ENCODE results near the gene DSG2. TPM values are rescaled to one million over a fixed set of nuclear protein-coding genes. Genes with fewer than 3 reads are reported as not detected.

Gene DSG2
- total RNA-seq, 2 donors from 2014 or later, result 311 to 330 TPM

DNA sequence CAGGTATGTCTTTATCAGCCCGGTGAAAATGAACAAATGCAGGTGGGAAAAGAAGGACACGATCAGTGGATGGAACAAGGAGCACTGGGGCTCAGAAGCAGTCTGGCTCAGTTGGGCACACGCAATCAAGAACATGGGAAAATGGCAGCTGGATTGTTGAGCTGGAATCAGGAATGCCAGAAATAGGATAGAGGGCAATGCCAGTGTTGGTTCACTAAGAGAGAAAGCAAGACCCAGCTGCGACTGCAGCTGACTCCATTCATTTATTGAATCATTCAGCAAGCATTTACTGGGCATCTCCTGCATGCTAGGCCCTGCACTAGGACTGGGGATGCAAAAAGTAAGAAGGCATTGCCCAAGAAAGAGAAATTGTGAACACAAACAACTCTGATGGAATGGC, 80.1 kb downstream of the DSG2 start:
- intact Hi-C loops (cut with DNase I, micrococcal nuclease), result no loop called here
- no peak for ATAC-seq
- no peak for DNase-seq

DNA sequence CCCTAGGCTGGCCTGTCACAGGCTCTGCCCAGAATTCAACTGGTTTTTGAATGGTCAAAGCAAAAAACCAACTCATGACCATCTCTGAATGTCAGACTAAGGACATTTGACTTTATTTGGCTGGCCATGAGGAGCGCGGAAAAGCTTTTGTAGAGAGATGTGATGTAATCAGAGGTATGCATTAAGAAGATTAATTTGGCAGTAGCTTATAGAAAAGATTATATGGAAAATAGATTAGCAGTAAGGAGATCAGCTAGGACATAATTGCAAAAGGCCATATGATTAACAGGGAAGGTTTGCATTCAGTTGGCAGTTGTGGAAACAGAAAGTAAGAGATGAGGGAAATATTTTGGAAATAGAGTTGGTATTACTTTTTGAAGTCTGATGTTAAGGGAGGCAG, 81.4 kb downstream of the DSG2 start:
- intact Hi-C loops (cut with DNase I, micrococcal nuclease), result no loop called here
- ATAC-seq, result no peak
- no peak for DNase-seq

DNA sequence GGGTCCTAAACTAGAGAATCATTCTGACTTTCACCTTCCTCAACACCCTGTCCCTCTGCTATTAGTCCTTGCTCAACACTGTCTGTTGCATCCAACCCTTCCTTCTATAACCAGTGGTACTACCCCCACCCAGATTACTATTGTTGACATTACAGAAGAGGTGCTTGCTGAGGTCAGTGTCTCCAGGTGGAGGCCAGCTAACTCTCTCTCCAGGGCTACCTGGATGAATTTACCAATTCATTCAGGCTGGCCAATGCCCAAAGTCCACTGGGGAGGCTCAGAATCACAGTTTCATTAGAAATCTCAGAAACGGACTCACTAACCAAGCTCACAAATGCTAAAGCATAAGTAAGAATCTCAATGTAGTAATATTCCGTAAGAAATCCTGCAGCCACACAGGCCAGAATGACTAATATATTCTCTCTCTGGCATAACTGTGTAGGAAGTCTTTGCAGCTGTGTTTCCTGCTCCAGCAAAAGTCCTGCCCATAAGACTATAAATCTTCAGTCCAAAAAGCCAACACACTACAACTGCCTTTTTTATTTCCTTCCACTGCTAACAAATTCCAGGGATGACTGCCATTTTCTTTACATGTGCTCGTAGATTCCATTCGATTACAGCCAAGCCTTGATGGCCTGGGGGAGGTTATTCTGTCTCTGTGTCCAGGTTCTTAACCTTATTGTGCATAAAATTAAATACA, 83.7 kb downstream of the DSG2 start:
- DNase-seq, result no peak
- ATAC-seq, result peak; percentile 83
- intact Hi-C loops (cut with DNase I, micrococcal nuclease), result no loop called here

DNA sequence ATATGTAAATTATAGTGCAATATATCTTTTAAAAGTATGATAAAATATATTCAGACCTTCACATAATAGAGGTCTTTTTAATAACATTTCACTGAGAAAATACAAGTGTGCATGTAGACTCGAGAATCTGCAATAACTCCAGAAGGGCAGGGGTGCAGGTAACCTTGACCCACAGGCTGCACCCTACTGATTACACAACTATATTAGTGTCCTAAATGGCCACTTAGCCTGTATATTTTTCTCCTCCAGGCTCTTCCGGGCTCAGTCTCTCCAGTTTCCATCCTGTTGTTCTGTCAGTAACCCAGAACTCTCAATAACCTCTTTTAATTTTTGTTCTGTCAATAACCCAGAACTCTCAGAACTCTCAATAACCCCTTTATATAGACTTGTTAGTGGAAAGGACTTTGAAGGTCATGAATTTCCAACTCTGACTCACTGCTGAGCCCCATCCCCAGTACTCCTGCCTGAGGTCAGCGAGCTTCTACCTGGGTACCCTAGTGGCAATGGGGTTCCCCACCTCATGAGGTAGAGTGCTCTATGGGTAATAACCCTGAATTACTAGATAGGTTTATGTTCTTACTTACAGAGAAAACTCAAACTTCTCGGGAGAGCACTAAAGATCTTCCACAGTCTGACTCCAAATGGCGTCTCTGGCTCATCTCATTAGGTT, 85.3 kb downstream of the DSG2 start:
- DNase-seq (no peak), ATAC-seq (no peak)
- intact Hi-C loops (cut with DNase I, micrococcal nuclease), result no loop called here

DNA sequence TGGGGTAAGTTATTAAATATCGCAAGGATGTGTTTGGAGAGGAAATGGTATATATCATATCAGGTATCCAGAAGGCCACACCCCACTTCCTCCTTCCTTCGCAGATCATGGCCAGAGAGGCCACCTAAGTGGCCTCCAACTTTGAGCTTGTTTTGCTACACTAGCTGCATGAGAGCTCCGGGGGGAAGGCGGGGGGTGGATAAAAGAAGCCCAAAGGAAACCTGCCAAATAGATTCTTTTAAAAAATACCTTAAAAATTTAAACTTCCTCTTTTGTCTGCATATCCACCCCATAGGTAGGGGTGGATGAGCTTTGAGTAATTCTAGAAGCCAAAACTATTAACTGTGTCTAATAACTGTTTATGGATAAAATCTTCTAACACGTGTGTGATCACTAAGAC, 88.0 kb downstream of the DSG2 start:
- DNase-seq (no peak), ATAC-seq (no peak)
- intact Hi-C loops (cut with DNase I, micrococcal nuclease), result no loop called here

DNA sequence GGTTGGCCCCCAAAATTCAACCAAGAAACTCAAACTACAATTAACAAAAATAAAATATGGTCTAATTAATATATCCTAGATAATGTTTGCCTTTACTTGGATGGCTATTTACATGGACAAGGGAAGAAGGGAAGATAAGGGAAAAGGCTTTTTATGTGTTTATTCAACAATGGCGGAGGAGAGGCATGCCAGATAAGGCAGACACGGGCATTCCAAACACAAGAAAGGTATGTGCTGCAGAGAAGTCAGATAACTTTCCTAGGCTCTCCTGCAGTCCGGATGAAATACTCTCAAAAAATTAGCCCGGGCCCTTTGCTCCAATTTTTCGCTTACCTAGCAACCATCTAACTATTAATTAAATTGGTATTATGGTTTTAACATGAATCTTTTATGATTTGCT, 88.6 kb downstream of the DSG2 start:
- ATAC-seq, result no peak
- DNase-seq, result no peak
- intact Hi-C loops (cut with DNase I, micrococcal nuclease), result no loop called here

DNA sequence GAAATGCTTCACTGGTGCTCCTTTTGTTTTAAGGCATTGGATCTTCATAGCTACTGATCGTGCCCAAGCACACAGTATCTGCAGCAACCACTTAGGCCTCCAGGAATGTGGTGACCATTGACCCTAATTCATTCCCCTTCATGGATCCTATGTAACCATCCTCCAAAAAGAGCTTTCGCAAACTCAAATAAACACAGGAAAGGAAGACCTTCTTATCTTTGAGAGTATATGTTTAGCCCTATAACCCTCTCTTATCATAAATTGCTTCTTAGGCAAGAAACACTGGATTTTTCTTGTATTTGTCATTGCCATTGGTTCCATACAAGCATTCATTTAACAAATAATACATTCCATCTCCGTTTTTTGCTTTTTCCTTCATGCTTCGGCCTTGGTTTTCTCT, 89.6 kb downstream of the DSG2 start:
- intact Hi-C loops (cut with DNase I, micrococcal nuclease), result no loop called here
- no peak for ATAC-seq
- DNase-seq, result no peak

DNA sequence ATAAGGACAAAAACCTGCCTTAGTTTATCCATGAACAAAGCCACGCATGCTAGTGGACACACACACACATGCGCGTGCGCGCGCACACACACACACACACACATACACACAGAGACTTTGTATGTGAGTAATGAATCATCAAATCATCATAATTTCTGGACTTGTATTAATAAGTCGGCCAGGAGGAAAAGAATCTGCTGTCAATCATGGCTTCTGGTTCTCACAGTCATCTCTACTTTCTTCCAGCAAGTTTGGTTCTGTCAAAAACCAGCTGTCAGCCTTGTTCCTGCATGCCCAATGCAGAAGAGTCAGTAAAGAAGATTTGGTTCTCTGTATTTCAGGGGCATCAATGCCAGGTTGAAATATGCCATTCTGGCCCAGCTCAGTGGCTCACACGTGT, 92.6 kb downstream of the DSG2 start:
- ATAC-seq (no peak), DNase-seq (no peak)
- intact Hi-C loops (cut with DNase I, micrococcal nuclease), result no loop called here

DNA sequence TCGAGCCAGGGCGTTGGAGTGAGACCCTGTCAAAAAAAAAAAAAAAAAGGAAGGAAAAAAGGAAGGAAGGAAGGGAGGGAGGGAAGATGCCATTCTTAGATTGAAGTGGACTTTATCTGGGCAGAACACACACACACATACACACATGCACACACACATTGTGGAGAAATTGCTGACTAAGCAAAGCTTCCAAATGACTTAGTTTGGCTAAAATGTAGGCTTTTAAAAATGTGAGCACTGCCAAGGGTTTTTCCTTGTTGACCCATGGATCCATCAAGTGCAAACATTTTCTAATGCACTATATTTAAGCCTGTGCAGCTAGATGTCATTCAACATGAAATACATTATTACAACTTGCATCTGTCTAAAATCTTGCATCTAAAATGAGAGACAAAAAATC, 93.1 kb downstream of the DSG2 start:
- no peak for DNase-seq
- ATAC-seq, result no peak
- intact Hi-C loops (cut with DNase I, micrococcal nuclease), result no loop called here

DNA sequence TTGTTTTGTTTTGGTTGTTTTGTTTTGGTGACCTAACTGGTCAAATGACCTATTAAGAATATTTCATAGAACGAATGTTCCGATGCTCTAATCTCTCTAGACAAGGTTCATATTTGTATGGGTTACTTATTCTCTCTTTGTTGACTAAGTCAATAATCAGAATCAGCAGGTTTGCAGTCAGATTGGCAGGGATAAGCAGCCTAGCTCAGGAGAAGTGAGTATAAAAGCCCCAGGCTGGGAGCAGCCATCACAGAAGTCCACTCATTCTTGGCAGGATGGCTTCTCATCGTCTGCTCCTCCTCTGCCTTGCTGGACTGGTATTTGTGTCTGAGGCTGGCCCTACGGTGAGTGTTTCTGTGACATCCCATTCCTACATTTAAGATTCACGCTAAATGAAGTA, 93.7 kb downstream of the DSG2 start, which contains the start of gene TTR:
Gene TTR, plus strand, starts transcription at position 250 of the 400 bp plus-strand sequence. Its CDS starts 26 bp downstream, at position 276.
- intact Hi-C loops (cut with DNase I, micrococcal nuclease), result no loop called here
- ATAC-seq, result peak; percentile 43
- no peak for DNase-seq

DNA sequence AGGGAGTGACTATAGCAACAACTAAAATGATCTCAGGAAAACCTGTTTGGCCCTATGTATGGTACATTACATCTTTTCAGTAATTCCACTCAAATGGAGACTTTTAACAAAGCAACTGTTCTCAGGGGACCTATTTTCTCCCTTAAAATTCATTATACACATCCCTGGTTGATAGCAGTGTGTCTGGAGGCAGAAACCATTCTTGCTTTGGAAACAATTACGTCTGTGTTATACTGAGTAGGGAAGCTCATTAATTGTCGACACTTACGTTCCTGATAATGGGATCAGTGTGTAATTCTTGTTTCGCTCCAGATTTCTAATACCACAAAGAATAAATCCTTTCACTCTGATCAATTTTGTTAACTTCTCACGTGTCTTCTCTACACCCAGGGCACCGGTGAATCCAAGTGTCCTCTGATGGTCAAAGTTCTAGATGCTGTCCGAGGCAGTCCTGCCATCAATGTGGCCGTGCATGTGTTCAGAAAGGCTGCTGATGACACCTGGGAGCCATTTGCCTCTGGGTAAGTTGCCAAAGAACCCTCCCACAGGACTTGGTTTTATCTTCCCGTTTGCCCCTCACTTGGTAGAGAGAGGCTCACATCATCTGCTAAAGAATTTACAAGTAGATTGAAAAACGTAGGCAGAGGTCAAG, 94.7 kb downstream of the DSG2 start:
- DNase-seq (no peak), ATAC-seq (no peak)
- intact Hi-C loops (cut with DNase I, micrococcal nuclease), result no loop called here

DNA sequence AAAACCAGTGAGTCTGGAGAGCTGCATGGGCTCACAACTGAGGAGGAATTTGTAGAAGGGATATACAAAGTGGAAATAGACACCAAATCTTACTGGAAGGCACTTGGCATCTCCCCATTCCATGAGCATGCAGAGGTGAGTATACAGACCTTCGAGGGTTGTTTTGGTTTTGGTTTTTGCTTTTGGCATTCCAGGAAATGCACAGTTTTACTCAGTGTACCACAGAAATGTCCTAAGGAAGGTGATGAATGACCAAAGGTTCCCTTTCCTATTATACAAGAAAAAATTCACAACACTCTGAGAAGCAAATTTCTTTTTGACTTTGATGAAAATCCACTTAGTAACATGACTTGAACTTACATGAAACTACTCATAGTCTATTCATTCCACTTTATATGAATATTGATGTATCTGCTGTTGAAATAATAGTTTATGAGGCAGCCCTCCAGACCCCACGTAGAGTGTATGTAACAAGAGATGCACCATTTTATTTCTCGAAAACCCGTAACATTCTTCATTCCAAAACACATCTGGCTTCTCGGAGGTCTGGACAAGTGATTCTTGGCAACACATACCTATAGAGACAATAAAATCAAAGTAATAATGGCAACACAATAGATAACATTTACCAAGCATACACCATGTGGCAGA, 97.3 kb downstream of the DSG2 start:
- intact Hi-C loops (cut with DNase I, micrococcal nuclease), result no loop called here
- DNase-seq (no peak), ATAC-seq (no peak)

DNA sequence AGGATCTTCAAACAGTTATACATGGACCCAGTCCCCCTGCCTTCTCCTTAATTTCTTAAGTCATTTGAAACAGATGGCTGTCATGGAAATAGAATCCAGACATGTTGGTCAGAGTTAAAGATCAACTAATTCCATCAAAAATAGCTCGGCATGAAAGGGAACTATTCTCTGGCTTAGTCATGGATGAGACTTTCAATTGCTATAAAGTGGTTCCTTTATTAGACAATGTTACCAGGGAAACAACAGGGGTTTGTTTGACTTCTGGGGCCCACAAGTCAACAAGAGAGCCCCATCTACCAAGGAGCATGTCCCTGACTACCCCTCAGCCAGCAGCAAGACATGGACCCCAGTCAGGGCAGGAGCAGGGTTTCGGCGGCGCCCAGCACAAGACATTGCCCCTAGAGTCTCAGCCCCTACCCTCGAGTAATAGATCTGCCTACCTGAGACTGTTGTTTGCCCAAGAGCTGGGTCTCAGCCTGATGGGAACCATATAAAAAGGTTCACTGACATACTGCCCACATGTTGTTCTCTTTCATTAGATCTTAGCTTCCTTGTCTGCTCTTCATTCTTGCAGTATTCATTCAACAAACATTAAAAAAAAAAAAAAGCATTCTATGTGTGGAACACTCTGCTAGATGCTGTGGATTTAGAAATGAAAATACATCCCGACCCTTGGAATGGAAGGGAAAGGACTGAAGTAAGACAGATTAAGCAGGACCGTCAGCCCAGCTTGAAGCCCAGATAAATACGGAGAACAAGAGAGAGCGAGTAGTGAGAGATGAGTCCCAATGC, 98.3 kb downstream of the DSG2 start:
- ATAC-seq, result no peak
- intact Hi-C loops (cut with DNase I, micrococcal nuclease), result no loop called here
- DNase-seq, result no peak

DNA sequence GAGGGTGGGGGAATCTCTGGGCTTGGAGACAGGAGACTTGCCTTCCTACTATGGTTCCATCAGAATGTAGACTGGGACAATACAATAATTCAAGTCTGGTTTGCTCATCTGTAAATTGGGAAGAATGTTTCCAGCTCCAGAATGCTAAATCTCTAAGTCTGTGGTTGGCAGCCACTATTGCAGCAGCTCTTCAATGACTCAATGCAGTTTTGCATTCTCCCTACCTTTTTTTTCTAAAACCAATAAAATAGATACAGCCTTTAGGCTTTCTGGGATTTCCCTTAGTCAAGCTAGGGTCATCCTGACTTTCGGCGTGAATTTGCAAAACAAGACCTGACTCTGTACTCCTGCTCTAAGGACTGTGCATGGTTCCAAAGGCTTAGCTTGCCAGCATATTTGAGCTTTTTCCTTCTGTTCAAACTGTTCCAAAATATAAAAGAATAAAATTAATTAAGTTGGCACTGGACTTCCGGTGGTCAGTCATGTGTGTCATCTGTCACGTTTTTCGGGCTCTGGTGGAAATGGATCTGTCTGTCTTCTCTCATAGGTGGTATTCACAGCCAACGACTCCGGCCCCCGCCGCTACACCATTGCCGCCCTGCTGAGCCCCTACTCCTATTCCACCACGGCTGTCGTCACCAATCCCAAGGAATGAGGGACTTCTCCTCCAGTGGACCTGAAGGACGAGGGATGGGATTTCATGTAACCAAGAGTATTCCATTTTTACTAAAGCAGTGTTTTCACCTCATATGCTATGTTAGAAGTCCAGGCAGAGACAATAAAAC, 100.2 kb downstream of the DSG2 start:
- ATAC-seq, result no peak
- DNase-seq, result no peak
- intact Hi-C loops (cut with DNase I, micrococcal nuclease), result no loop called here

Measured in left colon (tissue), 2 donors.